ENCODE measurements around the gene SMAD2. TPM values are rescaled to one million over a fixed set of nuclear protein-coding genes. Genes with fewer than 3 reads are reported as not detected.
"Not testable (repeated sequence)": the region's sequence is repeated elsewhere in the genome, so short reads cannot be mapped to it uniquely, and the experiment has no call there.

Gene SMAD2
- total and polyA plus RNA-seq, 2 experiments from 2014 or later = 30.9 to 90.7 TPM

DNA sequence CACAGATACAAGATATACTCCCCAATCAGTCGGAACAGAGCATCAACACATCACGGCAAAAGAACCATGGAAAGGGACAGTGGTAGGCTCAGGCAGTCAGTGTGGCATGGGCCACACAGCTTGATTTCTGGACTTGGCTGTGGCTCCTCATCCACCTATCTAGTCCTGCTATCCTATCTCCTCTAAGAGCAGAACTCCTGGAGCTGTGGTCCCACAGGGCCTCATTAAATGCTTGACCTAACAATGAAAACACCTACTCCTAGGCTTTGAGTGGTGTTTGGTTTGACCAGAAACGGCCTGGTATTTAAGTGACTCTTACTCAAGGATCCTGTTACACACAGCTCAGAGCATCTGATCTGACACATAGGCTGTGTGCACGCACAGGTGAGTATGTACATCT is 33.6 kb upstream of the SMAD2 start:
- H3K4me2 ChIP-seq = no peak overlapping the region
- no peaks in the 10 kb centered on the region for H3K9me2 ChIP-seq (ENCODE audit: insufficient read depth)
- Mint-ChIP-seq H3K4me3 (no peak overlapping the region), H3K27me3 (ENCODE audit: insufficient read depth, low read depth, poor library complexity) (no peaks in the 10 kb centered on the region), H3K9me3 (peaks cover 51% of the 10 kb centered on the region), H3K4me1 (peaks cover 15% of the 10 kb centered on the region), H3K27ac (no peak overlapping the region), H3K36me3 (ENCODE audit: low read depth) (peaks cover 37% of the 10 kb centered on the region)
- peaks cover 4% of the 10 kb centered on the region for H3K36me3 ChIP-seq (ENCODE audit: insufficient read depth)
- H3K4me1 ChIP-seq (ENCODE audit: insufficient read depth) = peaks cover 7% of the 10 kb centered on the region
- ATAC-seq (no peak), DNase-seq (ENCODE audit: low spot score) (no peak)
- no peaks in the 10 kb centered on the region for H3K27me3 ChIP-seq (ENCODE audit: insufficient read depth)
- H3K27ac ChIP-seq (ENCODE audit: low read depth) = no peak overlapping the region
- no peak overlapping the region for H2AFZ ChIP-seq
- no peak overlapping the region for H3K4me3 ChIP-seq
- H3F3A ChIP-seq (replicated peaks; ENCODE audit: low read depth) = no peaks in the 10 kb centered on the region
- H3K79me2 ChIP-seq (replicated peaks; ENCODE audit: insufficient read depth) = no peaks in the 10 kb centered on the region
- TF ChIP-seq NANOG (IDR thresholded peaks at IDR 0.05; ENCODE audit: borderline replicate concordance) = no peak
- TF ChIP-seq POLR2AphosphoS5 (IDR thresholded peaks at IDR 0.05; ENCODE audit: low read depth) = no peak
- TF ChIP-seq ZNF114 (CRISPR knock-in tag; IDR thresholded peaks at IDR 0.05) = no peak
- TF ChIP-seq EZH2phosphoT487 (IDR thresholded peaks at IDR 0.05; ENCODE audit: unreplicated experiment) = no peak
- no peak for TF ChIP-seq EZH2 (IDR thresholded peaks at IDR 0.05; ENCODE audit: low read depth, unreplicated experiment)
- H4K20me1 ChIP-seq (replicated peaks; ENCODE audit: insufficient read depth) = no peaks in the 10 kb centered on the region

DNA sequence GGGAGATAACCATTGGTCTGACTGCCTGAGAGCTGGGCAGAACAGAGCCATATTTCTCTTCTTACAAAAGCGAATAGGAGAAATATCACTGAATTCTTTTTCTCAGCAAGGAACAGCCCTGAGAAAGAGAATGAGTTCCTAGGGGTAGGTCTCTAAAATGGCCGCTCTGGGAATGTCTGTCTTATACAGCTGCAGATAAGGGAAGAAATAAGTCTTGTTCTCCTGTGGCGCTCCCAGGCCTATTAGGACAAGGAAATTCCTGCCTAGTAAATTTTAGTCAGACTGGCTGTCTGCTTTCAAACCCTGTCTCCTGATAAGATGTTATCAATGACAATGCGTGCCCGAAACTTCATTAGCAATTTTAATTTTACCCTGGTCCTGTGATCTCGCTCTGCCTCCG is 30.5 kb upstream of the SMAD2 start:
- H4K20me1 ChIP-seq (replicated peaks; ENCODE audit: insufficient read depth); H2AFZ ChIP-seq; H3K27ac Mint-ChIP-seq; H3K27me3 Mint-ChIP-seq (ENCODE audit: insufficient read depth, low read depth, poor library complexity); H3F3A ChIP-seq (replicated peaks; ENCODE audit: low read depth); H3K79me2 ChIP-seq (replicated peaks; ENCODE audit: insufficient read depth); H3K9me2 ChIP-seq (ENCODE audit: insufficient read depth); H3K36me3 ChIP-seq (ENCODE audit: insufficient read depth); H3K27ac ChIP-seq (ENCODE audit: low read depth); H3K4me1 ChIP-seq (ENCODE audit: insufficient read depth); H3K4me3 ChIP-seq; H3K4me3 Mint-ChIP-seq; H3K27me3 ChIP-seq (ENCODE audit: insufficient read depth); ATAC-seq; H3K4me1 Mint-ChIP-seq; H3K4me2 ChIP-seq: not testable (repeated sequence)
- peak; percentile 45 for DNase-seq (ENCODE audit: low spot score)
- peaks cover 36% of the 10 kb centered on the region for H3K9me3 Mint-ChIP-seq
- H3K36me3 Mint-ChIP-seq (ENCODE audit: low read depth) = peaks cover 24% of the 10 kb centered on the region

DNA sequence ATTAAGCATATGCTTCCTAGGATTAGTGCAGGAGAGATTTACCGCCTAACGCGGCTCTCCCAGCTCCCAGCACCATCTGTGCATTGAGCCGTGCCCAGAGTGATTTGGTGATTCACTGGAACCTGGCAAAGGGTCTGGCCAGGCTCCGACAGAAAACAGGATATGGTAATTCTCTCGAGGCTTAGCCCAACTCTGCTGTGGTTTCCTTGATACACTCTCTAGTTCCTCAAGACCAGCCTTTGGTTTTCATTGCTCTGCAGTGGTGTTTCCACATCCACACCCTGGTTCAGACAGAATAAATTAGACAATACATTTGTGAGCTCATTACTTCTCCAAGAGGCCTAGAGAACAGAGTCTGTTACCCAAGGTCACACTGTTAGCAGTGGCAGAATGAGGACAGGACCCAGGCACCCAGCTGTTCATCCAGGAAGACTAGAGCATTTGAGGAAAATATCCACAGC is 23.0 kb upstream of the SMAD2 start:
- no peak overlapping the region for H3K4me2 ChIP-seq
- no peaks in the 10 kb centered on the region for H3K79me2 ChIP-seq (replicated peaks; ENCODE audit: insufficient read depth)
- H3K9me2 ChIP-seq (ENCODE audit: insufficient read depth) = peaks cover 6% of the 10 kb centered on the region; the same call in 1 of the 2 replicates
- no peaks in the 10 kb centered on the region for H3F3A ChIP-seq (replicated peaks; ENCODE audit: low read depth)
- peak overlapping the region; percentile 81 for H2AFZ ChIP-seq
- H3K27me3 Mint-ChIP-seq (ENCODE audit: insufficient read depth, low read depth, poor library complexity) = no peaks in the 10 kb centered on the region
- no peaks in the 10 kb centered on the region for H3K36me3 ChIP-seq (ENCODE audit: insufficient read depth)
- H4K20me1 ChIP-seq (replicated peaks; ENCODE audit: insufficient read depth) = no peaks in the 10 kb centered on the region
- no peaks in the 10 kb centered on the region for H3K4me1 ChIP-seq (ENCODE audit: insufficient read depth)
- no peak overlapping the region for H3K4me3 Mint-ChIP-seq
- no peaks in the 10 kb centered on the region for H3K36me3 Mint-ChIP-seq (ENCODE audit: low read depth)
- peak; percentile 40 for DNase-seq (ENCODE audit: low spot score)
- H3K9me3 Mint-ChIP-seq = peaks cover 3% of the 10 kb centered on the region; the same call in 2 of the 3 replicates
- H3K4me3 ChIP-seq = no peak overlapping the region
- peaks cover 5% of the 10 kb centered on the region for H3K4me1 Mint-ChIP-seq
- H3K27me3 ChIP-seq (ENCODE audit: insufficient read depth) = no peaks in the 10 kb centered on the region
- ATAC-seq = peak; percentile 41
- no peak overlapping the region for H3K27ac ChIP-seq (ENCODE audit: low read depth)
- no peak for TF ChIP-seq ZNF114 (CRISPR knock-in tag; IDR thresholded peaks at IDR 0.05)
- TF ChIP-seq ZNF331 (CRISPR knock-in tag; IDR thresholded peaks at IDR 0.05; ENCODE audit: low read depth) = no peak
- TF ChIP-seq POLR2AphosphoS5 (IDR thresholded peaks at IDR 0.05; ENCODE audit: low read depth) = no peak
- no peak for TF ChIP-seq EZH2phosphoT487 (IDR thresholded peaks at IDR 0.05; ENCODE audit: unreplicated experiment)
- TF ChIP-seq, protein P1, sequence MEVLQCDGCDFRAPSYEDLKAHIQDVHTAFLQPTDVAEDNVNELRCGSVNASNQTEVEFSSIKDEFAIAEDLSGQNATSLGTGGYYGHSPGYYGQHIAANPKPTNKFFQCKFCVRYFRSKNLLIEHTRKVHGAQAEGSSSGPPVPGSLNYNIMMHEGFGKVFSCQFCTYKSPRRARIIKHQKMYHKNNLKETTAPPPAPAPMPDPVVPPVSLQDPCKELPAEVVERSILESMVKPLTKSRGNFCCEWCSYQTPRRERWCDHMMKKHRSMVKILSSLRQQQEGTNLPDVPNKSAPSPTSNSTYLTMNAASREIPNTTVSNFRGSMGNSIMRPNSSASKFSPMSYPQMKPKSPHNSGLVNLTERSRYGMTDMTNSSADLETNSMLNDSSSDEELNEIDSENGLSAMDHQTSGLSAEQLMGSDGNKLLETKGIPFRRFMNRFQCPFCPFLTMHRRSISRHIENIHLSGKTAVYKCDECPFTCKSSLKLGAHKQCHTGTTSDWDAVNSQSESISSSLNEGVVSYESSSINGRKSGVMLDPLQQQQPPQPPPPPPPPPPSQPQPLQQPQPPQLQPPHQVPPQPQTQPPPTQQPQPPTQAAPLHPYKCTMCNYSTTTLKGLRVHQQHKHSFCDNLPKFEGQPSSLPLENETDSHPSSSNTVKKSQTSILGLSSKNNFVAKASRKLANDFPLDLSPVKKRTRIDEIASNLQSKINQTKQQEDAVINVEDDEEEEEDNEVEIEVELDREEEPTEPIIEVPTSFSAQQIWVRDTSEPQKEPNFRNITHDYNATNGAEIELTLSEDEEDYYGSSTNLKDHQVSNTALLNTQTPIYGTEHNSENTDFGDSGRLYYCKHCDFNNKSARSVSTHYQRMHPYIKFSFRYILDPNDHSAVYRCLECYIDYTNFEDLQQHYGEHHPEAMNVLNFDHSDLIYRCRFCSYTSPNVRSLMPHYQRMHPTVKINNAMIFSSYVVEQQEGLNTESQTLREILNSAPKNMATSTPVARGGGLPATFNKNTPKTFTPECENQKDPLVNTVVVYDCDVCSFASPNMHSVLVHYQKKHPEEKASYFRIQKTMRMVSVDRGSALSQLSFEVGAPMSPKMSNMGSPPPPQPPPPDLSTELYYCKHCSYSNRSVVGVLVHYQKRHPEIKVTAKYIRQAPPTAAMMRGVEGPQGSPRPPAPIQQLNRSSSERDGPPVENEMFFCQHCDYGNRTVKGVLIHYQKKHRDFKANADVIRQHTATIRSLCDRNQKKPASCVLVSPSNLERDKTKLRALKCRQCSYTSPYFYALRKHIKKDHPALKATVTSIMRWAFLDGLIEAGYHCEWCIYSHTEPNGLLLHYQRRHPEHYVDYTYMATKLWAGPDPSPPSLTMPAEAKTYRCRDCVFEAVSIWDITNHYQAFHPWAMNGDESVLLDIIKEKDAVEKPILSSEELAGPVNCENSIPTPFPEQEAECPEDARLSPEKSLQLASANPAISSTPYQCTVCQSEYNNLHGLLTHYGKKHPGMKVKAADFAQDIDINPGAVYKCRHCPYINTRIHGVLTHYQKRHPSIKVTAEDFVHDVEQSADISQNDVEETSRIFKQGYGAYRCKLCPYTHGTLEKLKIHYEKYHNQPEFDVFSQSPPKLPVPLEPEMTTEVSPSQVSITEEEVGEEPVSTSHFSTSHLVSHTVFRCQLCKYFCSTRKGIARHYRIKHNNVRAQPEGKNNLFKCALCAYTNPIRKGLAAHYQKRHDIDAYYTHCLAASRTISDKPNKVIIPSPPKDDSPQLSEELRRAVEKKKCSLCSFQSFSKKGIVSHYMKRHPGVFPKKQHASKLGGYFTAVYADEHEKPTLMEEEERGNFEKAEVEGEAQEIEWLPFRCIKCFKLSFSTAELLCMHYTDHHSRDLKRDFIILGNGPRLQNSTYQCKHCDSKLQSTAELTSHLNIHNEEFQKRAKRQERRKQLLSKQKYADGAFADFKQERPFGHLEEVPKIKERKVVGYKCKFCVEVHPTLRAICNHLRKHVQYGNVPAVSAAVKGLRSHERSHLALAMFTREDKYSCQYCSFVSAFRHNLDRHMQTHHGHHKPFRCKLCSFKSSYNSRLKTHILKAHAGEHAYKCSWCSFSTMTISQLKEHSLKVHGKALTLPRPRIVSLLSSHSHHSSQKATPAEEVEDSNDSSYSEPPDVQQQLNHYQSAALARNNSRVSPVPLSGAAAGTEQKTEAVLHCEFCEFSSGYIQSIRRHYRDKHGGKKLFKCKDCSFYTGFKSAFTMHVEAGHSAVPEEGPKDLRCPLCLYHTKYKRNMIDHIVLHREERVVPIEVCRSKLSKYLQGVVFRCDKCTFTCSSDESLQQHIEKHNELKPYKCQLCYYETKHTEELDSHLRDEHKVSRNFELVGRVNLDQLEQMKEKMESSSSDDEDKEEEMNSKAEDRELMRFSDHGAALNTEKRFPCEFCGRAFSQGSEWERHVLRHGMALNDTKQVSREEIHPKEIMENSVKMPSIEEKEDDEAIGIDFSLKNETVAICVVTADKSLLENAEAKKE (CRISPR knock-in tag; IDR thresholded peaks at IDR 0.05) = no peak
- H3K27ac Mint-ChIP-seq = no peak overlapping the region

Measured in GM23338 (cell line).